SHP77 treated with DMSO at 0.1 percent for 48 hours (cell line): ENCODE measurements around the gene GSTM1.

Experiments
- DNase-seq: peaks from one replicate; lab custom pipeline; 2025; lab: John Stamatoyannopoulos, UW

GSTM1 gene

GRCh38 chr1:109726728-109727373, 39.2 kb downstream of the GSTM1 start:
- no peak for DNase-seq

GRCh38 chr1:109728870-109729269, 41.3 kb downstream of the GSTM1 start:
- DNase-seq: no peak

GRCh38 chr1:109730666-109731065, 43.0 kb downstream of the GSTM1 start:
- no peak for DNase-seq

GRCh38 chr1:109732390-109732881, 44.8 kb downstream of the GSTM1 start:
- no peak for DNase-seq

- no peak for DNase-seq
Measured at GRCh38 chr1:109733236-109733870, 45.7 kb downstream of the GSTM1 start.

- no peak for DNase-seq
Measured at GRCh38 chr1:109739738-109740614, 52.4 kb downstream of the GSTM1 start.

- no peak for DNase-seq
Measured at GRCh38 chr1:109740615-109741373, 53.2 kb downstream of the GSTM1 start, which contains the start of gene GSTM3. Gene GSTM3, minus strand, starts transcription at chr1:109741038. Its CDS starts 751 bp downstream, at chr1:109740287.
